DND-41 (cell line): ENCODE measurements around the gene CKAP5.
"Not testable (repeated sequence)": the region's sequence is repeated elsewhere in the genome, so short reads cannot be mapped to it uniquely, and the experiment has no call there.

Experiments
- ATAC-seq: fragments of 200-7000 bp; cut with Tn5 transposase; 3 replicates; pipeline ENCODE4 v1.9.1; 2021; ENCODE audit warnings: low read depth; ENCODE audit not compliant: insufficient read depth
- DNase-seq: peaks from one replicate; pipeline ENCODE4 v3.0.0-alpha.2; 2020
- H2AFZ ChIP-seq: 2 replicates; pipeline ENCODE4 v1.6.0; 2012; ENCODE audit warnings: low read depth, low read length
- H3K27ac ChIP-seq: 2 replicates; pipeline ENCODE4 v1.5.1; 2012; ENCODE audit warnings: low read length, inconsistent platforms
- H3K27me3 ChIP-seq: fragments of 200-600 bp; sonication (generic); 2 replicates; pipeline ENCODE4 v1.6.0; 2012; ENCODE audit warnings: low read length, mild to moderate bottlenecking, inconsistent platforms; ENCODE audit not compliant: insufficient read depth, poor library complexity
- H3K36me3 ChIP-seq: 2 replicates; pipeline ENCODE4 v1.5.1; 2012; ENCODE audit warnings: low read length, inconsistent platforms; ENCODE audit not compliant: insufficient read depth
- H3K4me1 ChIP-seq: 2 replicates; pipeline ENCODE4 v1.5.1; 2012; ENCODE audit warnings: mild to moderate bottlenecking, low read length; ENCODE audit not compliant: insufficient read depth
- H3K4me2 ChIP-seq: 2 replicates; pipeline ENCODE4 v1.6.0; 2012; ENCODE audit warnings: mild to moderate bottlenecking, moderate library complexity, low read length, inconsistent platforms; ENCODE audit not compliant: insufficient read depth
- H3K4me3 ChIP-seq, 2 experiments: fragments of 200-600 bp in 1 of 2; shearing (Covaris generic) in 1 of 2; 2 replicates each; pipeline ENCODE4 v1.5.1; 2012 to 2016; ENCODE audit warnings: inconsistent platforms in 2 of 2, low read length in 2 of 2, mild to moderate bottlenecking in 2 of 2, low read depth in 1 of 2, moderate library complexity in 1 of 2
- H3K79me2 ChIP-seq: 2 replicates; pipeline ENCODE4 v1.6.0; 2012; ENCODE audit warnings: low read length, inconsistent platforms; ENCODE audit not compliant: insufficient read depth
- H3K9ac ChIP-seq: 2 replicates; pipeline ENCODE4 v1.6.0; 2012; ENCODE audit warnings: low read depth, mild to moderate bottlenecking, inconsistent platforms, low read length, moderate library complexity
- H3K9me3 ChIP-seq: 2 replicates; pipeline ENCODE4 v1.5.1; 2012; ENCODE audit warnings: low read length, moderate library complexity, mild to moderate bottlenecking, inconsistent platforms; ENCODE audit not compliant: insufficient read depth, severe bottlenecking
- H4K20me1 ChIP-seq: 2 replicates; pipeline ENCODE4 v1.6.0; 2012; ENCODE audit warnings: low read length; ENCODE audit not compliant: insufficient read depth
- EZH2 ChIP-seq: IDR thresholded peaks from 3 replicates; pipeline ENCODE4 v1.6.1; 2012; ENCODE audit warnings: borderline replicate concordance, low read depth, mild to moderate bottlenecking, moderate library complexity, low read length, inconsistent platforms; ENCODE audit not compliant: severe bottlenecking
- TF ChIP-seq, protein P1 (sequence below): IDR thresholded peaks from 2 replicates; pipeline ENCODE4 v1.5.1; 2012; ENCODE audit warnings: borderline replicate concordance, low read length, moderate library complexity, mild to moderate bottlenecking; ENCODE audit not compliant: poor library complexity, severe bottlenecking; ENCODE audit errors: extremely low read depth

The CKAP5 gene

GRCh38 chr11:46719543-46720218 lies 126.4 kb downstream of the CKAP5 start:
- no peak overlapping the region for H3K4me3 ChIP-seq
- H3K4me1 ChIP-seq, result 0 out of 2 replicates have a peak, but pooled peaks cover 5% of the 10 kb centered on the region
- H3K9me3 ChIP-seq, result no peaks in the 10 kb centered on the region
- H2AFZ ChIP-seq, result no peak overlapping the region; the same call in 1 of the 2 replicates
- no peak overlapping the region for H3K9ac ChIP-seq
- no peak overlapping the region for H3K4me2 ChIP-seq
- no peaks in the 10 kb centered on the region for H3K79me2 ChIP-seq
- H4K20me1 ChIP-seq, result no peaks in the 10 kb centered on the region
- no peak for DNase-seq
- no peaks in the 10 kb centered on the region for H3K27me3 ChIP-seq
- no peaks in the 10 kb centered on the region for H3K36me3 ChIP-seq
- ATAC-seq, result peak; percentile 19; the same call in 1 of the 3 replicates
- H3K27ac ChIP-seq, result no peak overlapping the region
- TF ChIP-seq, protein P1, sequence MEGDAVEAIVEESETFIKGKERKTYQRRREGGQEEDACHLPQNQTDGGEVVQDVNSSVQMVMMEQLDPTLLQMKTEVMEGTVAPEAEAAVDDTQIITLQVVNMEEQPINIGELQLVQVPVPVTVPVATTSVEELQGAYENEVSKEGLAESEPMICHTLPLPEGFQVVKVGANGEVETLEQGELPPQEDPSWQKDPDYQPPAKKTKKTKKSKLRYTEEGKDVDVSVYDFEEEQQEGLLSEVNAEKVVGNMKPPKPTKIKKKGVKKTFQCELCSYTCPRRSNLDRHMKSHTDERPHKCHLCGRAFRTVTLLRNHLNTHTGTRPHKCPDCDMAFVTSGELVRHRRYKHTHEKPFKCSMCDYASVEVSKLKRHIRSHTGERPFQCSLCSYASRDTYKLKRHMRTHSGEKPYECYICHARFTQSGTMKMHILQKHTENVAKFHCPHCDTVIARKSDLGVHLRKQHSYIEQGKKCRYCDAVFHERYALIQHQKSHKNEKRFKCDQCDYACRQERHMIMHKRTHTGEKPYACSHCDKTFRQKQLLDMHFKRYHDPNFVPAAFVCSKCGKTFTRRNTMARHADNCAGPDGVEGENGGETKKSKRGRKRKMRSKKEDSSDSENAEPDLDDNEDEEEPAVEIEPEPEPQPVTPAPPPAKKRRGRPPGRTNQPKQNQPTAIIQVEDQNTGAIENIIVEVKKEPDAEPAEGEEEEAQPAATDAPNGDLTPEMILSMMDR, result no peak
- TF ChIP-seq EZH2, result no peak

- Histone ChIP-seq H3K36me3 (no peaks in the 10 kb centered on the region), H3K4me3 (no peak within 1 kb of the TSS), H2AFZ (peak within 1 kb of the TSS; percentile 12; the same call in 1 of the 2 replicates), H4K20me1 (no peaks in the 10 kb centered on the region), H3K27me3 (no peaks in the 10 kb centered on the region), H3K4me1 (0 out of 2 replicates have a peak, but pooled peaks cover 5% of the 10 kb centered on the region), H3K79me2 (no peaks in the 10 kb centered on the region), H3K4me2 (no peak within 1 kb of the TSS), H3K9me3 (no peaks in the 10 kb centered on the region), H3K27ac (no peak within 1 kb of the TSS), H3K9ac (no peak within 1 kb of the TSS)
- TF ChIP-seq, protein P1, result no peak
- no peak for TF ChIP-seq EZH2
- no peak for ATAC-seq
- no peak for DNase-seq
These were observed 127.0 kb downstream of the CKAP5 start, which contains the start of gene F2 for GRCh38 chr11:46719048-46719542. TSS of gene F2 (plus strand) at chr11:46719213. CDS start at chr11:46719236, 23 bp downstream.

GRCh38 chr11:46718155-46719019 lies 127.7 kb downstream of the CKAP5 start:
- no peak for DNase-seq
- Histone ChIP-seq H3K9me3 (no peaks in the 10 kb centered on the region), H3K4me3 (no peak overlapping the region), H3K79me2 (no peaks in the 10 kb centered on the region), H3K27ac (no peak overlapping the region), H3K4me1 (0 out of 2 replicates have a peak, but pooled peaks cover 5% of the 10 kb centered on the region), H2AFZ (peak overlapping the region; percentile 12; the same call in 1 of the 2 replicates), H3K4me2 (no peak overlapping the region), H3K9ac (no peak overlapping the region), H3K36me3 (no peaks in the 10 kb centered on the region), H3K27me3 (no peaks in the 10 kb centered on the region), H4K20me1 (no peaks in the 10 kb centered on the region)
- peak; percentile 61; the same call in 2 of the 3 replicates for ATAC-seq
- TF ChIP-seq EZH2, result no peak
- TF ChIP-seq, protein P1, result no peak

DNA sequence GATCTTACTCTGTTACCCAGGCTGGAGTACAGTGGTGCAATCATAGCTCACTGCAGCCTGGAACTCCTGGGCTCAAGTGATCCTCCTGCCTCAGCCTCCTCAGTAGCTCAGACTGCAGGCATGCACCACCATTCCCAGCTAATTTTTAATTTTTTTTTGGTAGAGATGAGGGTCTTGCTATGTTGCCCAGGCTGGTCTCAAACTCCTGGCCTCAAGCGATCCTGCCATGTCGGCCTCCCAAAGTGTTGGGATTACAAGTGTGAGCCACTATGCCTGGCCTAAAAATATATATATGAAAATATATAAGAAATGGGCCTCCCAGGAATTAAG lies 128.3 kb downstream of the CKAP5 start:
- H3K4me1 ChIP-seq, ATAC-seq, H3K4me2 ChIP-seq, H3K9ac ChIP-seq, H3K4me3 ChIP-seq, H3K79me2 ChIP-seq, H4K20me1 ChIP-seq, DNase-seq, H3K36me3 ChIP-seq, H3K27ac ChIP-seq, H3K27me3 ChIP-seq, H3K9me3 ChIP-seq: not testable (repeated sequence)
- H2AFZ ChIP-seq, result peak overlapping the region; percentile 12; the same call in 1 of the 2 replicates
